ENCODE results near the gene FAM89B.

The FAM89B gene

DNA sequence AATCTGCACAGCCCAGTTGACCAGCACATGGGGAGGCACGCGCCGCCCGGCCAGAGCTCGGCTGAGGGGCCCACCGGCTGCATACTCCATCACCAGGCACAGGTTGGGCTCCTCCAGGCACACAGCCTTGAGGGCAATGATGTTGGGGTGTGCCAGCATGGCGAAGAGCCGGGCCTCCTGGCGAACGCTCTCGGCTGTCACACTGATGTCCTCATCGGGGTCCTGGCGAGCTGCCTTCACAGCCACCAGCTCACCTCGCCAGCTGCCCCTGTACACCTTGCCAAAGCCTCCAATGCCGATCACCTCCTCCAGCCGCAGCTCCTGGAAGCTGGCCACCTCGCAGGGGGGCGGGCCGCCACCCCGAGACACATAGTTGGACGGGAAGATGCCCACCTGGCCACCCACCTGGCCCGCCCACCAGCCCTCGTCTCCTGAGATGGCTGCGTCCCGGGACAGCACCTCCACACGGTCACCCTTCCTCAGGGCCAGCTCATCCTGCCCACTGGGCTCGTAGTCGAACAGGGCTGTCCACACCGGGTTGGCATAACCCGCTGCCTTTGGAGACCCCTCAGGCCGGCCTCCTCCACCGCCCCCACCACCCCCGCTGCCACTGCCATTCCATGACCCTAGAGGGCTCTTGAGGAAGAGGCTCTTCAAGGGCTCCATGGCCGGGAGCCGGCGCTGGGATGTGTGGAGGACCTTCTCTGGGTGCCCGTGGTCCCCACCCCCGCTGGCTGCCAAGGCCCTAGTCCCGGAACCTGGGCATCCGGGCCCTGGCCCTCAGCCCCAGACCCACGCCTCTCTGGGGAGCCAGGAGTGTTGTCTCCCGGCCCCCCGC, 41.0 kb downstream of the FAM89B start:
- DNase-seq, result no peak

DNA sequence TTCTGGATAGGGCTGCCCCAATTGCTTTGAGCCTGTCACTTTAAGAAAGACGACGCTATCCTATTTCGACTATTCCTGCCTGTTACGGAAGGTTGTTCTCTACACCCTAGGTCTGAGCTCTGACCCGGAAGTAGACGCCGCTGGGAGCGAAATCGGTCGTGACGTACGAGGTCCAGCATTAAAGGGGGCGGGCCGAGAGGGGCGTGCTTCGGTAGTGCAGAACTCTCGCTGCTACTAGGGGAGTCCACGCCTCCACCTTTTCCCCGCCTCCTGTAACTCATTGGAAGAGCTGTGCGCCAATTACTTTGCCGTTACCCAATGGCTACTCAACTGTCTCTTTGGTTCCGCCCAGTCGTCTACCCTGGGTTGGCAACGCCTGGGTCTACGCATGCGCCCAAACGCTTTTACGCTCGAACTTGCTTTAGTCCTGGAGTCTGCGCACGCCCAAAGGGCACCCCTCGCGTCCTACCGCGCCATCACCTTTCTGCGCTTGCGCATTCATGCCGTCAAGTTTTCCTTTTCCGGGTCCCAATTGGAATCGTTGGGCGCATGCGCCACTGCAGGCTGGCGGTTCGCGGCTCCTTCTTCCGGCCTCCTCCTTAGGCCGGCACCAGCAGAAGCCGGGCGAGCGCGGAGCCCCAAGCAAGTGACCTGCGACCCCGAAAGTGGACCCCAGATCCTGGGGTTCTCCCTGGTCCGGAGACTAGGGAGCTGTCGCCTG, 43.1 kb downstream of the FAM89B start, which contains the start of gene PCNX3:
Gene PCNX3 (plus strand): TSS at position 548 of the 721 bp plus-strand sequence. CDS start 536 bp downstream, outside the sequence.
- DNase-seq, result peak; percentile 100

DNA sequence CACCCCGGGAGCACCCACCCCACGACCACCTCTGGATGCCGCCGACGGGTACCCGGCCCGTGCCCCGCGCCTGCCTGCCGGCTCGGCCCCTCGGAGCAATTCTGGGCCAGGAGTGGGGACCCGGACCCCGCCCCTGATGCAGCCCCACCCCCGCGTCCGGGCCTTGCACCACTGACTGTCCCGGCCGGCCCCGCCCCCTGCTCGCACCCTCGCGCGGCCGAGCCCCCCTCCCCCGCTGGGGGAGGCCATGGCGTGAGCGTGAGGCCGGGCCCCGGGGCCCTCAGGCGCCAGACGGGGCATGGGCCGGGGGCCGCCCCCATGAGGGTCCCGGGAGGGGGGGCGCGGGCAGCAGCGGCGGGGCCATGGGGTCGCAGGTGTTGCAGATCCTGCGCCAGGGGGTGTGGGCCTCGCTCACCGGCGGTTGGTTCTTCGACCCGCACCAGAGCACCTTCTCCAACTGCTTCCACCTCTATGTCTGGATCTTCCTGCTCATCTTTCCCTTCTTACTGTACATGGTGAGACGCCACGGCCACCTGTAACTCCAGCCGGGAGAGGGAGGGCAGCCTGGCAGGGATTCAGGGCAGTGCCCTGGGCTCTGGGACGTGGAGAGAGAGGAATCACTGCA, 43.7 kb downstream of the FAM89B start:
- DNase-seq, result no peak

DNA sequence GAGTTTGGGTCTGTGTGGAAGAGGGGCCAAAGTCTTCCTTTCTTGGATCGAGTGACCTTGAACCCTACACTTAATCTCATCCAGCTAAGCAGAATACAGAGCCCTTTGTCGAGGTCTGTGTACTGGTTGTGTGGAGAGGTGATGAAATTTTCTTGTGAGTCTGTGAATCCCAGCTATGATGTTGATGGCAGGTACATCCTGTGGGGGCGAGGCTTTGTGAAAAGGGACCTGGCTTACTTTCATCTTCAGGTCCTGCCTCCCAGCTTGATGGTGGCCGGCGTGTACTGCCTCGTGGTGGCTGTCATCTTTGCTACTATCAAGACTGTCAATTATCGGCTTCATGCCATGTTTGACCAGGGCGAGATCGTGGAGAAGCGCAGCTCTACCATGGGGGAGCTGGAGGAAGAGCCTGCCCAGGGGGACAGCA, 44.2 kb downstream of the FAM89B start:
- no peak for DNase-seq

DNA sequence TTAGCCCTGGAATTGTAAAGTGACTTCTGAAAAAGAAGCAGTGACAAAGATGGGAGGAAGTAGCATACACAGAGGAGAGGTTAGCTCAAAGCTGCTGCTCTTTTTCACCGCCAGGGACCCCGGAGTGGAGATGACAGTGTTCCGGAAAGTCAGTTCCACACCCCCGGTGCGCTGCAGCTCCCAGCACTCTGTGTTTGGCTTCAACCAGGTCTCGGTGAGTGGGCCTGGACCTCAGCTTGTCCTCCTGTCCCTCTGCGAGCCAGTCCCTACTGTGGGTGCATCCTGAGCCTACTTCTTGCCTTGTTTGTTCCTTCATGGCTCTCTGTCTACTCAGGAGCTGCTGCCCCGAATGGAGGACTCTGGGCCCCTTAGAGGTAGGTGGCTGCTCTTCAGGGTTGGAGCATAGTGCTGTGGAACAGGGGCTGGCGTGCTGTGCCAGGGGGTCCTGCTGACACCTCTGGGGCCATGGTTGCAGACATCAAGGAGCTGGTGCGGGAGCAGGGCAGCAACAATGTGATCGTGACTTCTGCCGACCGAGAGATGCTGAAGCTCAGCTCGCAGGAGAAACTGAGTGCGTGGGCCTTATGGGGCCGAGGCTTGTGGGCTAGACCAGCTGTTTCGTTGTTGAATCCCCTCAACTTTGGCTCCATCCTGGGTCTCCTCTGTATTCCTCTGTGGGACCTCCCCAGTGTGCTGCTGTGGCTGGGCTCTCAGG, 45.0 kb downstream of the FAM89B start:
- no peak for DNase-seq

DNA sequence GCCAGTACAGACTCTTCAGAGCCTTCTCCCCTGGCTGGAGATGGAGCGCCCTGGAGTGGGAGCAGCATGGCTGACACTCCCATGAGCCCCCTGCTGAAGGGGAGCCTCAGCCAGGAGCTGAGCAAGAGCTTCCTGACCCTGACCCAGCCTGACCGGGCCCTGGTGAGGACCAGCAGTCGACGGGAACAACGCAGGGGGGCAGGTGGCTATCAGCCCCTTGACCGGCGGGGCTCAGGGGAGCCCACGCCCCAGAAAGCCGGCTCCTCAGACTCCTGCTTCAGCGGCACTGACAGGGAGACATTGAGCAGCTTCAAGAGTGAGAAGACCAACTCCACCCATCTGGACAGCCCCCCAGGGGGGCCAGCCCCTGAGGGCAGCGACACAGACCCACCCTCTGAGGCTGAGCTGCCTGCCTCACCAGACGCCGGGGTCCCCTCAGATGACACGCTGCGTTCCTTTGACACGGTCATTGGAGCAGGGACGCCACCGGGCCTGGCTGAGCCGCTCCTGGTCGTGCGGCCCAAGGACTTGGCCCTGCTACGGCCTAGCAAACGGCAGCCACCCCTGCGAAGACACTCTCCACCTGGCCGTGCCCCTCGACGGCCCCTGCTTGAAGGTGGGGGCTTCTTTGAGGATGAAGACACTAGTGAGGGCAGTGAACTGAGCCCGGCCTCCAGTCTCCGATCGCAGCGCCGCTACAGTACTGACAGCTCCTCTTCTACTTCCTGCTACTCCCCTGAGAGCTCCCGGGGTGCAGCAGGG, 45.8 kb downstream of the FAM89B start:
- DNase-seq, result no peak

DNA sequence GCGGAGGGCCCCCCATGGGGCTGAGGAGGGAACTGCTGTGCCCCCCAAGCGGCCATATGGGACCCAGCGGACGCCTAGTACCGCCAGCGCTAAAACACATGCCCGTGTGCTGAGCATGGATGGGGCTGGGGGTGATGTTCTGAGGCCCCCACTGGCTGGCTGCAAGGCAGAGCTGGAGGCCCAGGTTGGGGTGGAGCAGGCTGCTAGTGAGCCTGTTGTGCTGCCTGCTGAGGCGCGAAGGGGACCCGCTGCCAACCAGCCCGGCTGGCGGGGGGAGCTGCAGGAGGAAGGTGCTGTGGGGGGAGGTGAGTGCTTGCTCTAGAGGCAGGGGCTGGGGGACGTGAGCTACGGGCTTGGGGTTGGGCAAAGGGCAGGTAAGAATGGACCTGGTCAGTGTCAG, 46.4 kb downstream of the FAM89B start:
- DNase-seq, result no peak

DNA sequence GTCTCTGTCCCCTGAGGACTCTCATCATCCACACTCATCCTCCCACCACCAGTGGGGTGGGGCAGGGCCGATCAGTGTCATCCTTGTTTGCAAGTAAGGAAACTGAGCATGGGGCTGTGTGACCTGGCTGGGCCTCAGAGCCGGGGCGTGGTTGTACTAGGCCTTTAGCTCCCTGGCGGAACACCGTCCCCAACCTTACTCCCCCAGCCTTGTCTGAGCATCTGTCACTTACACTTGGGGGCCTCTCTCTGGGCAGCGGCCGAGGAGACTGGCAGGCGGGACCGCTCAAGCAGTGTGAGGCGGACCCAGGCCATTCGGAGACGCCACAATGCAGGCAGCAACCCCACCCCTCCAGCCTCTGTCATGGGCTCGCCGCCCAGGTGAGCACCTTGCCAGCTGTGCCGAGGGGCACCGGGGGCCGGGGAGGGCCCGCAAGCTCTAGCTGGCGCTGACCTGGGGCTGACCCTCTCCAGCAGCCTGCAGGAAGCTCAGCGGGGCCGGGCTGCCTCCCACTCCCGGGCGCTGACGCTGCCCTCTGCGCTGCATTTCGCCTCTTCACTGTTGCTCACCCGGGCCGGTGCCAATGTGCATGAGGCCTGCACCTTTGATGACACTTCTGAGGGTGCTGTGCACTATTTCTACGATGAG, 47.1 kb downstream of the FAM89B start:
- no peak for DNase-seq

DNA sequence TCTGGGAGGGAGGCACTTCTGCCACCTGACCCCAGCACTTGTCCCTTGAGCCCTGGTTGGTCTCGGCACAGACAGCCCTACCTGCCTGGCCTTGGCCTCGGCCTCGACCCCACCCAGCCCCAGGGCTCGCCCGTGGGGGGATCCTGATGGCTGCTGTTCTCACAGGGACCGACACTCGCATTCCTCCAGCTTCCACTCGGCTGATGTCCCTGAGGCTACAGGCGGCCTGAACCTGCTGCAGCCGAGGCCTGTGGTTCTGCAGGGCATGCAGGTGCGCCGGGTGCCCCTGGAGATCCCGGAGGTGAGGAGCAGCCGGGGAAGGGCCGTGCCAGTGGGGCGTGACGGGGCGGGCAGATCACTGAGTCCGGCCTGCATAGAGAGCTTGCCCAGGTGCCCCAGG, 48.3 kb downstream of the FAM89B start:
- no peak for DNase-seq

DNA sequence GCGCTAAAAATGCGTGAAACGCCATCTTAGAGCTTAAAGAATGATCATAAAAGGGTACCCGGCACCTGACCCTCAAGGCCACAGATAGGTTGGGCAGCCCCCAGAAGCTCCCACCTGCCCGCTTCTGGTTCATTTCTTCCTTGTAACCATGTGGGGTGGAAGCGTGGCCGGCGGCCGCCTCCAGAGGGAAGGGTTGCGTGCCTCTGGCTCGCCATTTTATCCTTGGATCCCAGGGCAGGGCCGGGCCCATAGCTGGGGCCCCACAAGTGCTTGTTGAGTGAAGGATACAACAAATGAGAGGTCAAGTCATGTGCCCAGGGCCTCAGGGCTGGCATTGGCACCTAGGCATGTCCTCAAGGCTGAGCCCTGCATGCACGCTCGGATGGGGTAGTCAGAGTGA, 49.1 kb downstream of the FAM89B start:
- no peak for DNase-seq

DNA sequence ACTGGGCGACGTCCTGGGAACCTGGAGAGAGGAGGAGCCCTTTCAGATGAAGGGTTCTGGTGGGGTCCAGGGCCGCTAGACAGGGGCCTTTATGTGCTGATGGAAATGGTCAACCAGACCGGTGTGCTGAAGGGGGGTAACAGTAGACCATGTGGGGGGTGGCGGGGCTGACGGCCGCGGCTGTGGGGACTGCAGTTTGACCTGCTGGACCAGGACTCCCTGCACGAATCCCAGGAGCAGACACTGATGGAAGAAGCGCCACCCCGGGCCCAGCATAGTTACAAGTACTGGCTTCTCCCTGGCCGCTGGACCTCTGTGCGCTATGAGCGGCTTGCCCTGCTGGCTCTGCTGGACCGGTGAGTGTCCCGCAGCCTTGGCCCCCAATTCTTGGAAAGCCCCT, 49.7 kb downstream of the FAM89B start:
- DNase-seq, result no peak

DNA sequence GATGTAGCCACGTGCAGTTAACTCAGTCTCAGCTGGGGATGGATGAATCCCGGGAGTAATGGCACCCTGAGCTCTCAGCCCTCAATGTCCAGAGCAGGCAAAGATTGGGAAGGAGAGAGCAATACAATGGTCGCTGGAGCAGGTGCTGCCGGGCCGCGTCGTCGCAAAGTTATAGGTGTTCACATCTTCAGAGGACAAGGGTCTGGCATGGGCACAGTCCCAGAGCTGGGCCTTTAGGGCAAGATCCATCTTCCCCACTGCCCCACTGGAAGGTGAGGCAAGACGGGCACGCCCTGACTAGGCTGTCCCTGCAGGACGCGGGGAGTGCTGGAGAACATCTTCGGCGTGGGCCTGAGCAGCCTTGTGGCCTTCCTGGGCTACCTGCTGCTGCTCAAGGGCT, 50.8 kb downstream of the FAM89B start:
- DNase-seq, result no peak
